ENCODE results near the gene TK2.

The TK2 gene

GRCh38 chr16:66548068-66548467, 1.9 kb downstream of the TK2 start:
- in situ Hi-C loops (cut with HindIII; ENCODE audit: low sequenced_read_pairs): no loop called here

GRCh38 chr16:66547101-66547989, 2.6 kb downstream of the TK2 start:
- TF ChIP-seq CTCF (IDR thresholded peaks at IDR 0.05; ENCODE audit: low read depth, low read length): no peak
- no peak for DNase-seq (ENCODE audit: low read depth, low spot score)
- in situ Hi-C loops (cut with HindIII; ENCODE audit: low sequenced_read_pairs): no loop called here
- H3K4me3 ChIP-seq (ENCODE audit: low read depth, low read length): no peak overlapping the region

More at GRCh38 chr16:66548068-66548467, 1.9 kb downstream of the TK2 start:
- DNase-seq (ENCODE audit: low read depth, low spot score): no peak
- TF ChIP-seq CTCF (IDR thresholded peaks at IDR 0.05; ENCODE audit: low read depth, low read length): no peak
- H3K4me3 ChIP-seq (ENCODE audit: low read depth, low read length): no peak overlapping the region

- H3K4me3 ChIP-seq (ENCODE audit: low read depth, low read length): no peak overlapping the region
- DNase-seq (ENCODE audit: low read depth, low spot score): no peak
- in situ Hi-C loops (cut with HindIII; ENCODE audit: low sequenced_read_pairs): no loop called here
- TF ChIP-seq CTCF (IDR thresholded peaks at IDR 0.05; ENCODE audit: low read depth, low read length): no peak
Observed at GRCh38 chr16:66544016-66544757, 5.7 kb downstream of the TK2 start.

- DNase-seq (ENCODE audit: low read depth, low spot score): no peak
- TF ChIP-seq CTCF (IDR thresholded peaks at IDR 0.05; ENCODE audit: low read depth, low read length): no peak
- in situ Hi-C loops (cut with HindIII; ENCODE audit: low sequenced_read_pairs): no loop called here
- no peak overlapping the region for H3K4me3 ChIP-seq (ENCODE audit: low read depth, low read length)
Observed at GRCh38 chr16:66543541-66543940, 6.4 kb downstream of the TK2 start.

GRCh38 chr16:66542396-66542795, 7.5 kb downstream of the TK2 start:
- DNase-seq (ENCODE audit: low read depth, low spot score): no peak
- no peak for TF ChIP-seq CTCF (IDR thresholded peaks at IDR 0.05; ENCODE audit: low read depth, low read length)
- no peak overlapping the region for H3K4me3 ChIP-seq (ENCODE audit: low read depth, low read length)
- in situ Hi-C loops (cut with HindIII; ENCODE audit: low sequenced_read_pairs): no loop called here

- TF ChIP-seq CTCF (IDR thresholded peaks at IDR 0.05; ENCODE audit: low read depth, low read length): no peak
- no peak overlapping the region for H3K4me3 ChIP-seq (ENCODE audit: low read depth, low read length)
- no peak for DNase-seq (ENCODE audit: low read depth, low spot score)
- in situ Hi-C loops (cut with HindIII; ENCODE audit: low sequenced_read_pairs): no loop called here
Observed at GRCh38 chr16:66541388-66542355, 8.2 kb downstream of the TK2 start.
